Activated CD4-positive, alpha-beta T cell treated with anti-CD3 and anti-CD28 coated beads, Interleukin-2, amount 50 U/mL, for 16 hours (primary cell): ENCODE data around the gene TMEM204.

Experiments
- DNase-seq: peaks from one replicate; pipeline ENCODE4 v3.0.0-alpha.2; 2020

The TMEM204 gene

GRCh38 chr16:1524366-1524765 is 9.1 kb upstream of the TMEM204 start:
- no peak for DNase-seq

GRCh38 chr16:1525871-1526607 is 7.4 kb upstream of the TMEM204 start:
- no peak for DNase-seq

- DNase-seq, result no peak
Observed at GRCh38 chr16:1526608-1527555, 6.6 kb upstream of the TMEM204 start.

GRCh38 chr16:1527836-1528811 is 5.3 kb upstream of the TMEM204 start:
- DNase-seq, result no peak

GRCh38 chr16:1528921-1529537 is 4.4 kb upstream of the TMEM204 start:
- no peak for DNase-seq

GRCh38 chr16:1530349-1530882 is 3.0 kb upstream of the TMEM204 start:
- DNase-seq, result no peak

- DNase-seq, result no peak
Observed at GRCh38 chr16:1530883-1531637, 2.4 kb upstream of the TMEM204 start.

GRCh38 chr16:1531638-1531910 is 1.9 kb upstream of the TMEM204 start:
- DNase-seq, result no peak

GRCh38 chr16:1532081-1532760 is 1.2 kb upstream of the TMEM204 start:
- DNase-seq, result no peak

GRCh38 chr16:1532771-1533170 is 695 bp upstream of the TMEM204 start:
- no peak for DNase-seq

GRCh38 chr16:1534021-1535020 is 855 bp downstream of the TMEM204 start:
- DNase-seq, result no peak

GRCh38 chr16:1535391-1536291 is 2.2 kb downstream of the TMEM204 start:
- DNase-seq, result peak; percentile 37

GRCh38 chr16:1536601-1537000 is 3.1 kb downstream of the TMEM204 start:
- no peak for DNase-seq

GRCh38 chr16:1537138-1537577 is 3.7 kb downstream of the TMEM204 start:
- DNase-seq, result no peak

GRCh38 chr16:1537763-1538289 is 4.4 kb downstream of the TMEM204 start:
- DNase-seq, result peak; percentile 23

GRCh38 chr16:1538804-1539520 is 5.5 kb downstream of the TMEM204 start:
- DNase-seq, result peak; percentile 24
